Activated CD8-positive, alpha-beta memory T cell treated with anti-CD3 and anti-CD28 coated beads for 24 hours (primary cell): ENCODE data around the gene CT47C1.
"Not testable (repeated sequence)": the region's sequence is repeated elsewhere in the genome, so short reads cannot be mapped to it uniquely, and the experiment has no call there.

ENCODE experiments used
- DNase-seq: peaks from one replicate; pipeline ENCODE4 v3.0.0-alpha.2; 2020

CT47C1 gene

GRCh38 chrX:119072744-119073143, at the start of gene CT47C1:
Gene CT47C1, plus strand, starts transcription at chrX:119072993. Its CDS starts 233 bp downstream, at chrX:119073226.
- no peak for DNase-seq

- no peak for DNase-seq
Observed at GRCh38 chrX:119025900-119026299, 46.9 kb upstream of the CT47C1 start.

- DNase-seq = not testable (repeated sequence)
Observed at GRCh38 chrX:119026344-119026743, 46.4 kb upstream of the CT47C1 start.

GRCh38 chrX:119027960-119028732, 44.6 kb upstream of the CT47C1 start:
- not testable (repeated sequence) for DNase-seq

GRCh38 chrX:119028733-119029330, 44.0 kb upstream of the CT47C1 start:
- no peak for DNase-seq

GRCh38 chrX:119029656-119030055, 43.1 kb upstream of the CT47C1 start:
- DNase-seq = not testable (repeated sequence)

GRCh38 chrX:119030990-119031389, 41.8 kb upstream of the CT47C1 start:
- no peak for DNase-seq

- no peak for DNase-seq
Observed at GRCh38 chrX:119036107-119037029, 36.4 kb upstream of the CT47C1 start.

- no peak for DNase-seq
Observed at GRCh38 chrX:119040432-119040831, 32.4 kb upstream of the CT47C1 start.

GRCh38 chrX:119041175-119041574, 31.6 kb upstream of the CT47C1 start:
- DNase-seq = no peak

GRCh38 chrX:119042040-119042439, 30.8 kb upstream of the CT47C1 start:
- no peak for DNase-seq

GRCh38 chrX:119042996-119043395, 29.8 kb upstream of the CT47C1 start:
- no peak for DNase-seq

GRCh38 chrX:119045884-119046283, 26.9 kb upstream of the CT47C1 start:
- DNase-seq = no peak

- DNase-seq = no peak
Observed at GRCh38 chrX:119055687-119056086, 17.1 kb upstream of the CT47C1 start.

GRCh38 chrX:119062750-119063374, 9.9 kb upstream of the CT47C1 start:
- DNase-seq = no peak

- no peak for DNase-seq
Observed at GRCh38 chrX:119063428-119063827, 9.4 kb upstream of the CT47C1 start.

- no peak for DNase-seq
Observed at GRCh38 chrX:119067023-119067739, 5.6 kb upstream of the CT47C1 start.

- DNase-seq = no peak
Observed at GRCh38 chrX:119069128-119069527, 3.7 kb upstream of the CT47C1 start.

- DNase-seq = no peak
Observed at GRCh38 chrX:119069762-119070161, 3.0 kb upstream of the CT47C1 start.

- no peak for DNase-seq
Observed at GRCh38 chrX:119071381-119071780, 1.4 kb upstream of the CT47C1 start.

GRCh38 chrX:119073200-119073905, 560 bp downstream of the CT47C1 start:
- no peak for DNase-seq

GRCh38 chrX:119073911-119074310, 1.1 kb downstream of the CT47C1 start:
- DNase-seq = no peak
